ENCODE measurements around the gene ERLIN1.

The ERLIN1 gene

DNA sequence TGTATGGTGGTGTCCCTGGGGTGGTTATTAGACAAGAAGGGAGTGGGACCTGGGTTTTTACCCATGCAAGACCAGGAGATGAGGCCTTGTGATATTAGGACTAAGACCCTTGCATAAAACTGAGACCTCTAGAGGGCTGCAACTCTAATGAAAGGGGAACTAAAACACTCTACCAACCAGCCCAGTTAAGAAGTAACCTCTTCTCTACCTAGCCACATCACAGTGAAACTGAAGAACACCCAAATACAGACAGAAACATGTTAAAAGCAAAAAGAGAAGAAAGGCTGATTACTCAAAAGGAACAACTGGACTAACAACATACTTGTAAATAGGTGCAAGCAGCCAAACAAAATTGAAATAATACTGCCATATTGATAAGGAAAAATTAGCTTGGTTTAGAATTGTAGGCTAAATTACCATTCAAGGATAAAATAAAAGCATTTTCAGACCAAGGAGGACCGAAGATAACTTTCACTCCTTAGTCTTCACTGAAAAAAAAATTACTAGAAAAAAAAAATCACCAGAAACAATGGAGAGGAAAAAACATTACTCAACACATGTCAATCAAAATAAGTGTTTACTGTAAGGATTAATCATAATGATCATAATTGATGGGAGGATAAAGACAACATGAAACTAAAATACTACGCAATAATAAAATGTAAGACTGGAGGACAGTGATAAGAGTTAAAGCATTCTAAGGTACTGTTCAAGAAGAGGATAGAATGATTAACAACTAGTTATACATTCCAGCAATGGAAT, 27.6 kb downstream of the ERLIN1 start:
- Histone ChIP-seq H3K27ac (replicated peaks) (no peak overlapping the region), H3K27me3 (ENCODE audit: insufficient read depth, poor library complexity, severe bottlenecking) (no peaks in the 10 kb centered on the region), H3K4me3 (replicated peaks; ENCODE audit: insufficient read depth, low read length) (no peak overlapping the region)
- no peak for DNase-seq (ENCODE audit: low read depth in 1 of 2, low spot score in 1 of 2)
- no peak for TF ChIP-seq GABPA (IDR thresholded peaks at IDR 0.05; ENCODE audit: low read depth)
- TF ChIP-seq, protein P1, sequence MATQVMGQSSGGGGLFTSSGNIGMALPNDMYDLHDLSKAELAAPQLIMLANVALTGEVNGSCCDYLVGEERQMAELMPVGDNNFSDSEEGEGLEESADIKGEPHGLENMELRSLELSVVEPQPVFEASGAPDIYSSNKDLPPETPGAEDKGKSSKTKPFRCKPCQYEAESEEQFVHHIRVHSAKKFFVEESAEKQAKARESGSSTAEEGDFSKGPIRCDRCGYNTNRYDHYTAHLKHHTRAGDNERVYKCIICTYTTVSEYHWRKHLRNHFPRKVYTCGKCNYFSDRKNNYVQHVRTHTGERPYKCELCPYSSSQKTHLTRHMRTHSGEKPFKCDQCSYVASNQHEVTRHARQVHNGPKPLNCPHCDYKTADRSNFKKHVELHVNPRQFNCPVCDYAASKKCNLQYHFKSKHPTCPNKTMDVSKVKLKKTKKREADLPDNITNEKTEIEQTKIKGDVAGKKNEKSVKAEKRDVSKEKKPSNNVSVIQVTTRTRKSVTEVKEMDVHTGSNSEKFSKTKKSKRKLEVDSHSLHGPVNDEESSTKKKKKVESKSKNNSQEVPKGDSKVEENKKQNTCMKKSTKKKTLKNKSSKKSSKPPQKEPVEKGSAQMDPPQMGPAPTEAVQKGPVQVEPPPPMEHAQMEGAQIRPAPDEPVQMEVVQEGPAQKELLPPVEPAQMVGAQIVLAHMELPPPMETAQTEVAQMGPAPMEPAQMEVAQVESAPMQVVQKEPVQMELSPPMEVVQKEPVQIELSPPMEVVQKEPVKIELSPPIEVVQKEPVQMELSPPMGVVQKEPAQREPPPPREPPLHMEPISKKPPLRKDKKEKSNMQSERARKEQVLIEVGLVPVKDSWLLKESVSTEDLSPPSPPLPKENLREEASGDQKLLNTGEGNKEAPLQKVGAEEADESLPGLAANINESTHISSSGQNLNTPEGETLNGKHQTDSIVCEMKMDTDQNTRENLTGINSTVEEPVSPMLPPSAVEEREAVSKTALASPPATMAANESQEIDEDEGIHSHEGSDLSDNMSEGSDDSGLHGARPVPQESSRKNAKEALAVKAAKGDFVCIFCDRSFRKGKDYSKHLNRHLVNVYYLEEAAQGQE (IDR thresholded peaks at IDR 0.05; ENCODE audit: insufficient replicate concordance, low read depth) = no peak
- no peak for TF ChIP-seq POLR2AphosphoS5 (IDR thresholded peaks at IDR 0.05; ENCODE audit: low read depth)

DNA sequence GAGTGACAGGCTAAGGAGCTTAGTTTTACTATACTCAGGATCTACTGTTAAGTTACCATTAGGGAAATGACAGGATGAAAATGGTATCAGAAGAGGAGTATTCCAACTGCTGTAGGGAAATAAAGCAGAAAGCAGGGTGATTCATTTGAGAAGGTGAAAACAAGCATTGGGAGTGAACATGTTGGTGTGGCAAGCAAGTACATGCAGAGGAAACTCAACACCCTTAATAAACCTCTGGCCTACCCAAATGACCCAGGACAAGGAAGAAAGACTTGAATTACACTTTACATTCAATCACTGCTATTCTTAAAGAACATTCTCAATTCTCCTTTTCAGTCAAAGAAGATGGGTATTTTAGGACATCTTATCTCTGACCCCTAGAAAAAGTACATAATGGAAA, 28.7 kb downstream of the ERLIN1 start:
- Histone ChIP-seq H3K27me3 (ENCODE audit: insufficient read depth, poor library complexity, severe bottlenecking) (no peaks in the 10 kb centered on the region), H3K27ac (replicated peaks) (no peak overlapping the region), H3K4me3 (replicated peaks; ENCODE audit: insufficient read depth, low read length) (no peak overlapping the region)
- TF ChIP-seq GABPA (IDR thresholded peaks at IDR 0.05; ENCODE audit: low read depth) = no peak
- TF ChIP-seq, protein P2, sequence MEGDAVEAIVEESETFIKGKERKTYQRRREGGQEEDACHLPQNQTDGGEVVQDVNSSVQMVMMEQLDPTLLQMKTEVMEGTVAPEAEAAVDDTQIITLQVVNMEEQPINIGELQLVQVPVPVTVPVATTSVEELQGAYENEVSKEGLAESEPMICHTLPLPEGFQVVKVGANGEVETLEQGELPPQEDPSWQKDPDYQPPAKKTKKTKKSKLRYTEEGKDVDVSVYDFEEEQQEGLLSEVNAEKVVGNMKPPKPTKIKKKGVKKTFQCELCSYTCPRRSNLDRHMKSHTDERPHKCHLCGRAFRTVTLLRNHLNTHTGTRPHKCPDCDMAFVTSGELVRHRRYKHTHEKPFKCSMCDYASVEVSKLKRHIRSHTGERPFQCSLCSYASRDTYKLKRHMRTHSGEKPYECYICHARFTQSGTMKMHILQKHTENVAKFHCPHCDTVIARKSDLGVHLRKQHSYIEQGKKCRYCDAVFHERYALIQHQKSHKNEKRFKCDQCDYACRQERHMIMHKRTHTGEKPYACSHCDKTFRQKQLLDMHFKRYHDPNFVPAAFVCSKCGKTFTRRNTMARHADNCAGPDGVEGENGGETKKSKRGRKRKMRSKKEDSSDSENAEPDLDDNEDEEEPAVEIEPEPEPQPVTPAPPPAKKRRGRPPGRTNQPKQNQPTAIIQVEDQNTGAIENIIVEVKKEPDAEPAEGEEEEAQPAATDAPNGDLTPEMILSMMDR (IDR thresholded peaks at IDR 0.05; ENCODE audit: insufficient read depth, low read length) = no peak
- TF ChIP-seq SPI1 (IDR thresholded peaks at IDR 0.05; ENCODE audit: borderline replicate concordance, low read depth) = no peak
- DNase-seq (ENCODE audit: low read depth in 1 of 2, low spot score in 1 of 2) = no peak

DNA sequence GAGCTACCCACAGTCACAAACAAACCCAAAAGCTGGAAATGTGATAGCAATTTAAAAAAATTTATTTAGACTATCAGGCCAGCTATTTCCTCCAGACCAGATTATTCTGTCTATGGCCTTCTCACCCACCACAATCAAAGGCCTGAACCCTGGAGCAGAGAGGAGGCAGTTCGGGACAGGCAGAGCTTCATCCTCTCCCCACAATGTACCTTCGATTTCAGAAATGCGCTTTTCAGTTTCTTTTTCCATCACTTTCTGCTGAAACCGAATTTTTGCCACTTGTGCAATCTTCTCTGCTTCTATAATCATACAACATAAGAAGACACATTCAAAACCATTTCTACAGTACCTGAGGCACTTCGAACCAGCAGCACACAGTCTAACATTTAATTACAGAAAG, 29.9 kb downstream of the ERLIN1 start:
- Histone ChIP-seq H3K27ac (replicated peaks) (no peak overlapping the region), H3K27me3 (ENCODE audit: insufficient read depth, poor library complexity, severe bottlenecking) (no peaks in the 10 kb centered on the region), H3K4me3 (replicated peaks; ENCODE audit: insufficient read depth, low read length) (no peak overlapping the region)
- no peak for DNase-seq (ENCODE audit: low read depth in 1 of 2, low spot score in 1 of 2)
- TF ChIP-seq SPI1 (IDR thresholded peaks at IDR 0.05; ENCODE audit: borderline replicate concordance, low read depth) (no peak), GABPA (IDR thresholded peaks at IDR 0.05; ENCODE audit: low read depth) (no peak), POLR2AphosphoS5 (IDR thresholded peaks at IDR 0.05; ENCODE audit: low read depth) (no peak)
- TF ChIP-seq, protein P2 (IDR thresholded peaks at IDR 0.05; ENCODE audit: insufficient read depth, low read length) = no peak
- TF ChIP-seq, protein P1 (IDR thresholded peaks at IDR 0.05; ENCODE audit: insufficient replicate concordance, low read depth) = no peak

DNA sequence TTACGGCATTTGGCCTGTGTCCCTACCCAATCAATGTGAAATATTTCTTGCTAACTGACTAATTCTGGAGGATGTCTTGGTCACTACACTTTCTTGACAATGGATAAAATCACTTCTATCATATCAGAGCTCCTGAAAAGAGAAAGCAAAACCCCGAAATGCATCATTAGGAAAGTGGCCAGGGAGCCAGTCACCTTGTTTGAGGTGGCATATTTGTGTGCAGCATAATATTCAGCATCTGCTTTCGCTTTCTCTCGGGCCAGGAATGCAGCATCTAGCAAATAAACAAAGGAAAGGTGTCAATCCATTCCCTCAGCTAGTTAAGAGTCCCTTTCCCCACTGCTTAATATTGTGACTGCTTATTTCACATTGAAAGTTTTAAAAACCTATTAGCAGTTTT, 31.2 kb downstream of the ERLIN1 start:
- Histone ChIP-seq H3K4me3 (replicated peaks; ENCODE audit: insufficient read depth, low read length) (no peak overlapping the region), H3K27me3 (ENCODE audit: insufficient read depth, poor library complexity, severe bottlenecking) (no peaks in the 10 kb centered on the region), H3K27ac (replicated peaks) (no peak overlapping the region)
- TF ChIP-seq GABPA (IDR thresholded peaks at IDR 0.05; ENCODE audit: low read depth) (no peak), SPI1 (IDR thresholded peaks at IDR 0.05; ENCODE audit: borderline replicate concordance, low read depth) (no peak), POLR2AphosphoS5 (IDR thresholded peaks at IDR 0.05; ENCODE audit: low read depth) (no peak)
- TF ChIP-seq, protein P1 (IDR thresholded peaks at IDR 0.05; ENCODE audit: insufficient replicate concordance, low read depth) = no peak
- TF ChIP-seq, protein P2 (IDR thresholded peaks at IDR 0.05; ENCODE audit: insufficient read depth, low read length) = no peak
- no peak for DNase-seq (ENCODE audit: low read depth in 1 of 2, low spot score in 1 of 2)

All from HL-60 (cell line).